ENCODE results near the gene CLCNKB. TPM values are rescaled to one million over a fixed set of nuclear protein-coding genes. Genes with fewer than 3 reads are reported as not detected.
A peak's percentile ranks its signal among the peaks of the same experiment; 100 is the strongest.
"Not testable (repeated sequence)": the region's sequence is repeated elsewhere in the genome, so short reads cannot be mapped to it uniquely, and the experiment has no call there.

Gene CLCNKB
- total RNA-seq, 1 donor from 2014 or later: 0.34 TPM

DNA sequence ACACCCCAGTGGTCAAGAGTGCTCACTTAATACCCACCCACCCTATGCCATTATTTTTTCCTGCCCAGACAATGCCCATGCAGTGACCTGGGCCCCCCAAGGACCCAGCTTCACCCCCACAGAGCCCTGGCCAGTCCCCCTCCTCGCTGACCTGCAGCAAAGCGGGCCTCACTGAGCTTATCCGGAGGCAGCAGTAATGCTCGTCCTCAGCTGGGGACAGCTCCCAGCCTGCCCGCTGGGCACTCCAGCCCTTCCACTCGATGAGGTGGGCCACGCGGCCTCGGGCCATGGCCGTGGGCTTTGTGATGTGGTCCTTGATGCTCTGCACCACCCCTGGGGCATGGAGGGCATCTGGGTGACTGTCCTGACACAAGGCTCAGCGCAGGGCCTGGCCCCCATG, 7.1 kb upstream of the CLCNKB start:
- not testable (repeated sequence) for DNase-seq

DNA sequence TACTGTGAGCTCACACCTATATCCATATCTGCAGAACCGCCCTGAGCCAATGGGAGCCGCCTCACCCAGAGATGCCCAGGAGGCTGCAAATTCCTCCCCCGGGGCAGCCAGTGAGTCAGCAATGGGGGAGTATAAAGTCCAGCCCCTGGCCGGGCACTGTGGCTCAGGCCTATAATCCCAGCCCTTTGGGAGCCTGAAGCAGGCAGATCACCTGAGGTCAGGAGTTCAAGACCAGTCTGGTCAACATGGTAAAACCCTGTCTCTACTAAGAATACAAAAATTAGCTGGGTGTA, 5.0 kb upstream of the CLCNKB start:
- DNase-seq: no peak

DNA sequence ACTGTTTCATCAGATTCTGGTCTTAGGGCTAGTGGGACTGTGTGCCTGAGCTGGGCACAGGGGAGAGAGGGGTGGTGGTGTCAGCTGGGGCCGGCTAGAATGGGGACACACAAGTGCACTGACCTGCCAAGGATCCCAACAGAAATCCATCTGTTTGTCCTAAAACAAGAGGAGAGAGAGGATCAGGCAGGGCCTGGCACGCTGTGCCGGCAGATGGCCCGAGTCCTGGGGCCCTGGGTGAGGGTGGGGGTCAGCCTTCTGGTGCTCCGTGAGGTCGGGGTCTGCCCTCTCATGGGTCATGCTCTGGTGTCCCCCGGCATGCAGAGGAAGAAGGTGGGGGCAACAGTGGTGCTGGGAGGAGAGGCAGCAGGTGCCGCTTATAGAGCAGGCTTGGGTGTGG, 3.7 kb upstream of the CLCNKB start:
- DNase-seq: not testable (repeated sequence)

DNA sequence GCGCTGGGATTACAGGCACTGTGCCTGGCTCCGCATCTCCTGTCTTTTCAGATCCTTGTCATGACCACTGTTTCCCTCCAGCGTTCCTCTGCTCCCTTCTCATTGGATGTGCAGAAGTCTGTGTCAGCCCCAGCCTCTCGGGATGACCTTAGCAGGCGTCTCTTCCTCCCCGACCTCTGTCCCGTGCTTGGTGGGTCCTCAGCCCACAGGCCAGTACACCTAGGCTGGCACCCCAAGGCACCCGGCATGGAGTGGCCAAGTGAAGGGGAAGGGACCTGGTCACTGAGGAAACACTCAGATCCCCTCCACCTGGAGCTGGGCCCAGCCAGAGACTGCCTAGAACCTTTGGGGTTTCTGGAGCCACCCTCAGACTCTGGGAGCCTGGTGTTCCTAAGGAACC, 2.4 kb upstream of the CLCNKB start:
- DNase-seq: no peak

DNA sequence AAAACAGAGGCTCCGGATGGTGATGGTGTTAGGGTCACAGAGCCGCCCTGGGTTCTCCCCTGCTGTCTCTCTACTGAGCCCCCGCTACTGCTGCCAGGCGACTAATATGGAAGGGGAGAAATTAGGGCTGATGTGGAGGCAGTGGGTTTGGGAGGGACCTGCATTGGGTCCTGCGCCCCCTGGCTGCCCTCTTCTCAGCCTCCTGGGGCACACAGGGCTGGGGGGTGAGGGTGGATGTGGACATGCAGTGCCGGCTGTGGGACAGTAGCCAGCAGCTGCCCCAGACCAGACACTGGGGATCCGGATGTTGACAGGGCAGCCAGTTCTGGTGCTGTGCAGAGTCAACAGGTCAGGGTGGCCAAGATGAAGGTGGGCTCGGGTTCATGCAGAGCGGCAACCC, 1.5 kb upstream of the CLCNKB start:
- DNase-seq: no peak

DNA sequence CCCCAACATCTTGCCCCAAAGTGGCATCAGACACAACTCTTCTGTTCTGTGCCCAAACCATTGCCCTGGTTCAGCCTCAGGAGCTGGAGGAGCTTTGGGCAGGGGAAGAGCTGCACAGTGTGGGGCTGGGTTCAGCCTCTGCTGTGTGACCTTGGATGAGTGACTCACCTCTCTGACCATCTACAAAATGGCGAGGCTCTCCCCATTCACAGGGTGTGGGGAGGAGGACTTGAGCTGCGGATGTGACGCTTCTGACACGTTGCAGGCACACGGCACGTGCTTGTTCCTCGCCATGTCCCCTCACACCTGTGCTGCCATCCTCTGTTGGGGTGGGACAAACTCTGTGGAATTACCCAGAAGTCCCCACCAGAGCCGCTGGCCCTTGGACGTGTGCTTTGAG, 928 bp upstream of the CLCNKB start:
- not testable (repeated sequence) for DNase-seq

DNA sequence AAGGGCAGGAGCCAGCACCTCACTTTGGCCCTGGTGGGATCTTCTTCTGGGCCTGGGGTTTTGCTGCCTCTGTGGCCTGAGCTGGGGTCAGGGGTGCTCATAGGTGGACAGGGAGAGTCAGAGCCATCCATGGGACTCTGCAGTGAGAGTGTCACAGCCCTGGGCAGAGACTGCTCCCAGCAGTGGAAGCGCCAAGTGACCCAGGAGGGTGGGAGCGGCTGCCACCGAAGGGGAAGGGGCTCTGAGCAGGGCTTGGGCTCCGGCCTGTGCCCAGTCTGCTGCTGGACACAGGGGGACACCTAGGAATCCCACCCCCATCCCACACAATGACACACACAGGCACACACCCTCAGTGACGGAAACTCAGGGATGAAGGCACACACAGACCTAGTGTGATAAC, 368 bp downstream of the CLCNKB start:
- DNase-seq: no peak

DNA sequence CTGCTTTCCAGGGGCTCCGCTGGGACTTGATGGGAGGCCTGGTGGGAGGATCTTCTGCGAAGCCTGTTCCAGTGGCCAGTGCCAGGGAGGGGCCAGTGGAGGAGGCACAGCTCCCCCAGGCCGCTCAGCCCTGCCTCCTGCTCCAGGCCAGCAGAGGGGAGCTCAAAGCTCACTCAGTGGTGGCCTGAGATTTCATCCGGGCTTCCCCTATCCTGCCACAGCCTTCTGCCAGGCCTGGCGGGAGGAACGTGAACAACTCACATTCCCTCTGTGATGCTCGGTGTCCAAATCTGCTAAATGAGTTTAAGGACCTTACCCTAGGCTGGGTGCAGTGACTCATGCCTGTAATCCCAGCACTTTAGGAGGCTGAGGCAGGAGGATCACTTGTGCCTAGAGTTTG, 3.3 kb downstream of the CLCNKB start:
- DNase-seq: no peak

DNA sequence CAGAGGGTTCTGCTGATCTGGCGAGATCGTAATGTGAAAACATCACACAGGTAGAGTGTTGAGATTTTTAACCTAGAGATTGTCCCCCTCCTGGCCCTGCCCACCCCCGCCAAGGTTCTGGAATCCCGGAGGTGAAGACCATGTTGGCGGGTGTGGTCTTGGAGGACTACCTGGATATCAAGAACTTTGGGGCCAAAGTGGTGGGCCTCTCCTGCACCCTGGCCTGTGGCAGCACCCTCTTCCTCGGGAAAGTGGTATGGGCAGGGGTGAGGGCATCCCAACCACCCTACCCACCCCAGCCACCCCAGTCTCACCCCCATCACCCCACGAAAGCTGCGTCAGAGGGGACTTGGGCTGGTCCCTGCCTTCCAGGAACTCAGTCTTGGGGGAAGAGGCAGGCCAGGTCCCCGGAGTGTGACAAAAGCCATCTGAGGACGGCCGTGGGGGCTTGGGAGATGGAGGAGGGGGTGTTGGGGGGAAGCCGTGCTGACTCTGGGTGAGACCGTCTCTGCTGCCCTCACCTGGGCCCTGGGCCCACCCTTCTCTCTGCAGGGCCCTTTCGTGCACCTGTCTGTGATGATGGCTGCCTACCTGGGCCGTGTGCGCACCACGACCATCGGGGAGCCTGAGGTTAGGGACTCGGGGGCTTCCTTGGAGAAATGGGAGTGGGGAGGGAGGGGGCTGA, 4.4 kb downstream of the CLCNKB start:
- no peak for DNase-seq

DNA sequence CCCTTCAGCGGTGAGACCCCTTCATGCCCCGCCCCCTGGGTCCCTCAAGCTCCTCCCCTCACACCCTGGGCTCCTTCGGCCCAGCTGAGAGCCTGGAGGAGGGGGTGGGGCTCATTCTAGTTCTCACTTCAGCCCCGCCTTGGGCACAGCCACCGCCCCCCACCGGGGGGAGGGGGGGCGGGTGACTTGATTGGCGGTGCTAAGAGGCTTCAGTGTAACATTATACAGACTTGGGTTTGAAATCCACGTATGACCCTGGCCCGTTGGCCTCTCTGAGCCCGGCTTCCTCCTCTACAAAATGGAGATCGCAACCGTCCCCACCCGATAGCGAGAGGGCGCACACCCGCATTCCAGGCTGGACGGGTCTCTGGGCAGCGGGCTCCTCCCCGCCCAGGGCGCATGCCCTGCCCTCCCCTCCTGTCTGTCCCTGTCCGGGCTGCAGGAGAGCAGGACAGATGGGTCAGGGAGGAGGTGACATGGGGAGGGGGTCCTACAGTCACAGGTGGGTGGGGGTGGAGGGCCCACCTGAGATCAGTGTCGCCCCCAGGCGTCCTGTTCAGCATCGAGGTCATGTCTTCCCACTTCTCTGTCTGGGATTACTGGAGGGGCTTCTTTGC, 5.1 kb downstream of the CLCNKB start:
- DNase-seq: peak; percentile 39

DNA sequence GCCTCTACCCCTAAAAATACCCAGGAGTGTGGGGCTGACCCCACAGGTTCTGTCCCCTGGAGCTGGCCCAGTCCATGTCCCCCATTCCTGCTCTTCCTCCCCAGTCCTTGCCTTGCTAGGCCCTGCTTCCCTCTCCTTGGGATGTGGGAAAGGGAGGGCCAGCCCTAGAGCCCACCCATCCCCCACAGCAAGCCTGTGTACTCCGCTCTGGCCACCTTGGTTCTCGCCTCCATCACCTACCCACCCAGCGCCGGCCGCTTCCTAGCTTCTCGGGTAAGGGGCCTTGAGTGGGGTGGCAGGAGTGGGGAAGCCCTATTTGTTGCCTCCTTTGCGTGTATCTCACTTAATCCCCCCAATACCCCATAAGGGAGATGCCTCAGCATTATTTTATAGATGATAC, 6.7 kb downstream of the CLCNKB start:
- no peak for DNase-seq

DNA sequence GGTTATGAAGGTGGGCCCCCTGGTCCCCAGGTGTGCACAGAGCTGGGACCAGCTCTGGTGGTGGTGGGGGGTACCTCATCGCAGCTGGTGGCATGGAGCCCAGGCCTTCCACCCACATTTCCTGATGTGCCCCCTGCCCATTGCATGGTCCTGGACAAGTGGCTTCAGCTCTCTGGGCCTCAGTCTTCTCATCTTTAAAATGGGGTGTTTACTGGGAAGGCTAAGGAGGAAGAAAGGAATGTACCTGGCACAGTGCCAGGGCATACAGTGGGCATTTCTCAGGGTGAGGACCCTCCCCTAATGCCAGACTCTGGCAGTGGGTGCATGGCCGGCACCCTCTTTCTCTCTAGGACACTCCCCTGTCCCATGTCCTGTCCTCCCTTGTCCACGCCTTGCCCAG, 7.5 kb downstream of the CLCNKB start:
- DNase-seq: no peak

DNA sequence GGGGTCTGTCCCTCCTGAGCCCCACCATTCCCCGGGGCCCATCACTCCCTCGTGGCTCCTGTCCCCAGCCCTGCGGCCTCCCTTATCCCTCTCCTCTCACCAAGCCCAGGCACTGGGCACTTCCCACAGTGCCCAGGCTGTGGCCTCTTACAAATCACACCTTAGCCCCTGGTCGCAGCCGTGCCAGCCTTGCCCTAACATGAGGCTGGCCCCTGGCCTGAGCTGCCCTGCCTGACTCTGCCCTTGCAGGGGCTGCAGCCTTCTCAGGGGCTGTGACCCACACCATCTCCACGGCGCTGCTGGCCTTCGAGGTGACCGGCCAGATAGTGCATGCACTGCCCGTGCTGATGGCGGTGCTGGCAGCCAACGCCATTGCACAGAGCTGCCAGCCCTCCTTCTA, 8.4 kb downstream of the CLCNKB start:
- not testable (repeated sequence) for DNase-seq

DNA sequence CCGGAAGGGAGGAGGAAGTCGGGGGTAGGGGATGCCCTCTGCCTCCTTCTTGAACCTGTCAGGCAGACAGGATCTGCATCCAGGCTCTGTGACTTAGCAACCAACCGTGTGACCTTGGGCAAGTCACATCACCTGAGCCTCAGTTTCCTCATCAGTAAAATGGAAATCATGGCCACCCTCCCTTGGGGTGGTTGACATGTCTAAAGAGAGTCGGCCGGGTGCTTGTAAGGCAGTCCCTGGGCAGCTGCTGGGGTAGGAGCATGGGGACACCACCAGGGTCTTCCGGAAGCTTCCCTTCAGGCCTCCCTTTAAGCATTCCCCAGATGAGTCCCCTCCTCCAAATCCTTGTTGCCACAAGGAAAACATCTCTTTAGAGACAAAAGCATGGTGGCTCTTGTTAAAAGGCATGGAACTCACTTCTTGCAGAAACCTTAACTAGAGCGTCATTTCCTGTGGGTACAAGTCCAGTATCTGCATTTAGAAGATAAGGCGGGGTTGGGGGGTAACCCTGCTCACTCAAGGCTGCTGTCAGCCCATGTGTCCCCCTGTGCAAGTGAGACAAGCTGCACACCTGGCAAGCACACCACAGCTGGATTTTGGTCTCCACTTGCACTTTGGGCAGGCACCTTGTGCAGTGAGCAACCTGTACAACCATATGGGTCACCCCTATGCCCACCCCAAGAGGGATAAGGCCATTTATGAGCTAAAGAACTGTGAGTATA, 10.4 kb downstream of the CLCNKB start:
- no peak for DNase-seq

DNA sequence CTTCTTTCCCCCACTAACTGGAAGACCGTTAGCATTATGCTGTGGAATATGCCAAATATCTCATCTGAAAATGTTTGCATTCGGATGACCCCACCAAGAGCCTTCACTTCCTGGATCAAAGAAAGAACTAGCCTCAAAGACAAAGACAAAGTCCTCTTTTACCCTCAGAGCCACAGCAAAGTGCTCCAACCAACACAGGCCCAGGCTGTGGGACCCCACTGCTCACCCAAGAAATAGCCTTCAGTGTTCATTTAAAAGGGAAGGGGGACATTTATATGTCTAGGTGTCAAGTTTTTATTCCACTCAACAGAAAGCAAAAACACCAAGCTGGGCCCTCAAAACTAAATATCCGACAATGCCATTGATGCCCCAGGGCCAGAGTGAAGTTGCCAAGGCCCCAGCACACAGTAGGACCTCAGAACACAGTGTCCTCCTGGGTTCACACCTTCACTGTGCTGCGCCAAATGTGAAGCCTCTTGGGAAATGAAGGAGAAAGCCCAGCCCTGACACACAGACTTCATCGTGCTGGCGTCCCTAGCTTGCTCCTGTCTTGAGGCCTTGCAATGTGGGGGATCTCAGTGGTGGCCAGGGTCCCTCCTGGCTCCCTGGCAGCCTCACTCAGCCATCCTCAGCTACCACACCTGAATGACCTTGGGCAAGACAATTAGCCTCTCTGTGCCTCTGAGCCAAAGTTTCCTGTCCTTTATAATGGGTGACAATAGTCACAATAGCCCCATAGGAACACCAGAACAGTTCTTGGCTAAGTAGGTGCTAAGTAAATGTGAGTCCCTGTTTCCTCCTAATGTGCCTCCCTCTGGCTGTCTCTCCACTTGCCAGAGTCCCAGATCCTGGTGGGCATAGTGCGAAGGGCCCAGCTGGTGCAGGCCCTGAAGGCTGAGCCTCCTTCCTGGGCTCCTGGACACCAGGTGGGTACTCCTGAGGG, 11.3 kb downstream of the CLCNKB start:
- DNase-seq: no peak

DNA sequence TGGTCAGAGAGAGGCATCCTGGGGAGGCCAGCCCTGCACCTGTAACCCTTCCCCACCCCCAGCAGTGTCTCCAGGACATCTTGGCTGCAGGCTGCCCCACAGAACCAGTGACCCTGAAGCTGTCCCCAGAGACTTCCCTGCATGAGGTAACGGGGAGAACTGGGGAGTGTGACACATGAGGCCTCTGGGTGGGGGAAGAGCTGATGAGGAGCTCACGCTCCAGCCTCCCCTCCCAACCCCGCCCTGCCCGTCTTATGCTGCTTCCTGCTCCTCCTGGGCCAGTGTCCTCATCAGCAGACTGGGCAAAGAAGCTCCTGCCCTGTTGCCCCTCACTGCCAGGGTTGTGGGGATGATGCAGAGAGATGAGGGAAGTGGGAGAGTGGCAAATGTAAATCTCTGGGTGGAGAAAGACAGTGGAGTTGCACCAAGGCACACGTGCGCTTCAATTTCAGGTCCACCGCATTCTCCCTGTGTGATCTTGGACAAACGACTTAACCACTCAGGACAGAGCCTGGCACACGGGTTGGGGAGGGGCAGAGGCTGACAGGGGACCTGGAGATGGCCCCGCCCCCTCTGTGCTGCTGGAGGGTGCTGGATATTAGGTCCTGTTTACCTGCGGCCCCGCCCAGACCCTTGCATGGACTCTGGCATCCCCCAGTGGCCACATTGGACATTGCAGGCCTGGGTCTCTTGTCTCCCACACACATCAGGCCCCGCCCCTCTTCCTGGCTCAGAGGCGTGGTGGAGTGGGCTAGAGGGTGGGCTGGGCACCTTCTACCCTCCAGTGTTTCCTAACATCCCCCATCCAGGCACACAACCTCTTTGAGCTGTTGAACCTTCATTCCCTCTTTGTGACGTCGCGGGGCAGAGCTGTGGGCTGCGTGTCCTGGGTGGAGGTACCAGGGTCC, 12.3 kb downstream of the CLCNKB start:
- peak; percentile 87 for DNase-seq

DNA sequence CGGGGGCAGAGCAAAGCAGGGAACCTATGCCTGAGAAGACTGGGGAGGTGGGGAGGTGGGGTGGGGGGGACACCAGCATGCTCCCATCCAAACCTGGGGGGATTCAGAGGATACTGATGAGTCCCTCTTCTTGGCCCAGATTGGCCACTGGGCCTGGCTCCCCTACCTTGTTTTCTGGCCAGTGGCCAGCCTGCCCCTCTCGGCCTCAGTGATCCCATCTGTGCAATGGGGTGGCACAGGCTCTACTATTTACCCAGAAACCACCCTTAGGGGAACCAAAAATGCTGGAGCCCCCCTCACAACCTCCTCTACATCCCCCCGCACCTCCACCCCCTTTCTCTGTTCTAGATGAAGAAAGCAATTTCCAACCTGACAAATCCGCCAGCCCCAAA, 12.9 kb downstream of the CLCNKB start:
- DNase-seq: not testable (repeated sequence)

DNA sequence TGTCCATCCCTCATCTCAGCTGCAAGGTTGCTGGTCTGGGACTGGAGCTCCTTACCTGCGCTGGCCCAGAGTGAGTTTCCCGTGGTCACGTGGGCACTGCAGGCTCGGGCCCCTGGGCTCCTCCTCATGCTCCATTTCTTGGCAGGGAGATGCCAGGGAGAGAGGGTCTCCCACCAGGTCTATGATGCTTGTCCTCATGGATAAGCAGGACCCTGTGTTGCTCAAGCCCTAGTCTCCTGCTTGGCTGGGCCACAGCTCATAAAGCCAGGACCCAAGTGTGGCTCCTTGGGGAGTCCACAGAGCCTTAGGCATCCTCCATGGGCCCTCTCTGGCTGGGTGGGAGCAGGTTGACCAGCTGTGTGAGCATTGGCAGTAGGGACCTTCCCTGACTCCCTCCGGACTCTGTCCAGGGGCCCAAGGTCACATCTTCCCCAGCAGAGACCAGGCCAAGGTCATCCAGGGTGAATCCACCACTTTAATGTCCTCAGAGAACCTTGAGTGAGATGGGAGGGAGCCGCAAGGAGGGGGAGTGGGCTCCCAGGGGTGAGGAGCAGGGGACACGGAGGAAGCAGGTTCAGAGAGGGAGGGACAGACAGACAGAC, 13.8 kb downstream of the CLCNKB start:
- DNase-seq: not testable (repeated sequence)

DNA sequence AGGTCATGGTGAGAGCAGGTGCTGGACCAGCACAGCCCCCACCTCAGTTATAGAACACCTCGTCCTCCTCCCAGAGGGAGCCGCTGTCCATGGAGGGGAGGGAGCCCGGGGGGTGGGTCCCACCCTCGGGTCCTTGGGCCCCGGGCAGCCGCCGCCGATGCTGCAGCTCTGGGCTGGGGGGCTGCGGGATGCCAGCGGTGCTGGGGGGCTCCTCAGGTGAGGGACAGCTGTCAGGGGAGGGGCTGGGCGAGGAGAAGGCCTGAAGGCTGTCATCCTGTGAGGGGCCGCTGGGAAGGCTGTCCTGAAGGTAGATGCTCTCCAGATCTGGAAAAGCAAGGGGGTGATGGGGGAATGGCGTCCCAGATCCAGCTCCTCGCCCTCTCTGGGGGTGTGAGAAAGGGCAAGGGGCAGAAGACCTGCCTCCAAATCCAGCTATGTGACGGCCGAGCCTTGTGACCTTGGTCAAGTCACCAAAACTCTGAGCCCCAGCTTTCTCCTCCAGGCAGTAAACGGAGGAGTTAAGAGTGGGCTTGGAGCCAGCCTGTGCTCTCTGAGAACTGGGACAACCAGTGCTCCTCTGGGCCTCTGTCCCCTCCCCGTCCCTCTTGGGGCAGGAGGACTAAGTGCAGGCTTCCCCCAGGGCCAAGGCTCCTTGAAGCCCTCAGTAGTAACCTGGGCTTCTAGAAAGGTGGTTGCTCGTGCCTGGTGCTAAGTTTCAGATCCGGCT, 15.0 kb downstream of the CLCNKB start:
- not testable (repeated sequence) for DNase-seq

DNA sequence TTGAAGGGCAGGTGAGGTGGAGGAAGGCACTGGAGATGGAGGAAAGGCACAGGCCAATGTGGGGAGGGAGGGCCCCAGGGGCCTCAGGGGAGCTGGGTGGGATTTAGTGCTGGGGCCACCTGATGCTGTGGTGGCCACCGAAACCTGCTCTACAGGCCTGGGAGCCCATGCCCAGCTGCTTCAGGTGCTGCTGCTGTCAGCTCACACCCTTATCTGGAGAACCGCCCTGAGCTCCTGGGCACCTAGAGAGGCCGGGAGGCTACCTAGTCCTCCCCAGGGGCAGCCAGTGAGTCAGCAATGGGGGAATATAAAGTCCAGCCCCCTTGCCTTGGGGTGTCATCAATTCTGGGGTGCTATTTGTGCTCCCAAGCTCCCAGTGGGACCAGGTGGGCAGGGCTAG, 17.7 kb downstream of the CLCNKB start:
- DNase-seq: no peak
